ENCODE measurements around the gene ZFHX3.

- TF ChIP-seq, protein P1, sequence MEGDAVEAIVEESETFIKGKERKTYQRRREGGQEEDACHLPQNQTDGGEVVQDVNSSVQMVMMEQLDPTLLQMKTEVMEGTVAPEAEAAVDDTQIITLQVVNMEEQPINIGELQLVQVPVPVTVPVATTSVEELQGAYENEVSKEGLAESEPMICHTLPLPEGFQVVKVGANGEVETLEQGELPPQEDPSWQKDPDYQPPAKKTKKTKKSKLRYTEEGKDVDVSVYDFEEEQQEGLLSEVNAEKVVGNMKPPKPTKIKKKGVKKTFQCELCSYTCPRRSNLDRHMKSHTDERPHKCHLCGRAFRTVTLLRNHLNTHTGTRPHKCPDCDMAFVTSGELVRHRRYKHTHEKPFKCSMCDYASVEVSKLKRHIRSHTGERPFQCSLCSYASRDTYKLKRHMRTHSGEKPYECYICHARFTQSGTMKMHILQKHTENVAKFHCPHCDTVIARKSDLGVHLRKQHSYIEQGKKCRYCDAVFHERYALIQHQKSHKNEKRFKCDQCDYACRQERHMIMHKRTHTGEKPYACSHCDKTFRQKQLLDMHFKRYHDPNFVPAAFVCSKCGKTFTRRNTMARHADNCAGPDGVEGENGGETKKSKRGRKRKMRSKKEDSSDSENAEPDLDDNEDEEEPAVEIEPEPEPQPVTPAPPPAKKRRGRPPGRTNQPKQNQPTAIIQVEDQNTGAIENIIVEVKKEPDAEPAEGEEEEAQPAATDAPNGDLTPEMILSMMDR (IDR thresholded peaks at IDR 0.05; ENCODE audit: low read depth, low read length): no peak
- no peak for TF ChIP-seq EZH2phosphoT487 (IDR thresholded peaks at IDR 0.05; ENCODE audit: low read depth)
Measured at GRCh38 chr16:73037845-73038570, 9.9 kb downstream of the ZFHX3 start.
